Tibial nerve (tissue), 4 donors: ENCODE results near the gene USP30. TPM values are rescaled to one million over a fixed set of nuclear protein-coding genes. Genes with fewer than 3 reads are reported as not detected.
A peak's percentile ranks its signal among the peaks of the same experiment; 100 is the strongest.

Experiments
- DNase-seq, 2 donors: peaks; one replicate each; pipeline ENCODE4 v3.0.0-alpha.2; 2019; ENCODE audit warnings: low spot score in 2 of 2
- H3K27ac ChIP-seq, 4 donors: fragments of 200-600 bp; sonication (generic) in 3 of 4; one replicate each; pipeline ENCODE4 v1.5.1; 2017 to 2019; ENCODE audit warnings: mild to moderate bottlenecking in 1 of 4
- H3K27me3 ChIP-seq, 2 donors: fragments of 200-600 bp; sonication (generic) in 1 of 2; one replicate each; pipeline versions ENCODE4 v1.5.1 to v1.6.0; 2017 to 2019
- H3K36me3 ChIP-seq, 3 donors: fragments of 200-600 bp; sonication (generic); one replicate each; pipeline ENCODE4 v1.5.1; 2018 to 2019
- H3K4me1 ChIP-seq, 4 donors: fragments of 200-600 bp; sonication (generic) in 3 of 4; one replicate each; pipeline ENCODE4 v1.5.1; 2017 to 2019
- H3K4me3 ChIP-seq, 4 donors: fragments of 200-600 bp; sonication (generic) in 3 of 4; one replicate each; pipeline ENCODE4 v1.5.1; 2017 to 2019; ENCODE audit warnings: mild to moderate bottlenecking in 1 of 4, moderate library complexity in 1 of 4
- H3K9me3 ChIP-seq, 4 donors: fragments of 200-600 bp; sonication (generic) in 3 of 4; one replicate each; pipeline ENCODE4 v1.5.1; 2017 to 2019
- CTCF ChIP-seq, 5 experiments: fragments of 200-600 bp in 3 of 5; fragments of 450-650 bp in 2 of 5; sonication (generic) in 3 of 5; IDR thresholded peaks; one replicate each; pipeline ENCODE4 v1.5.1; 2016 to 2019; ENCODE audit warnings: antibody characterized with exemption in 5 of 5, mild to moderate bottlenecking in 3 of 5, moderate library complexity in 2 of 5
- EP300 ChIP-seq, 2 donors: sonication (generic); formaldehyde crosslinking; IDR thresholded peaks; one replicate each; pipeline ENCODE4 v1.6.1; 2017; ENCODE audit warnings: antibody characterized with exemption in 2 of 2, mild to moderate bottlenecking in 1 of 2
- POLR2A ChIP-seq, 2 donors: fragments of 450-650 bp; IDR thresholded peaks; one replicate each; pipeline ENCODE4 v1.6.1; 2017; ENCODE audit warnings: antibody characterized with exemption in 2 of 2, mild to moderate bottlenecking in 2 of 2, moderate library complexity in 2 of 2
- WGBS, 2 donors: methylation state at CpG; one replicate each; pipeline ENCODE4 v1.1.5; 2018; 5-methylcytosine and 5-hydroxymethylcytosine counted together
- small RNA-seq: library from RNA; depleted of rRNA; stranded (forward); fragments of <200 nt; gene quantifications from one replicate; pipeline ENCODE3, GENCODE V24; 2016
- total RNA-seq, 4 donors: library from RNA; depleted of rRNA; stranded (reverse); fragments of >200 nt; gene quantifications; one replicate each; pipeline ENCODE4 v1.1.0, GENCODE V29; 2016

USP30 gene
- total RNA-seq, 4 donors from 2014 or later = 12.0 to 38.8 (median 20.8) TPM

DNA sequence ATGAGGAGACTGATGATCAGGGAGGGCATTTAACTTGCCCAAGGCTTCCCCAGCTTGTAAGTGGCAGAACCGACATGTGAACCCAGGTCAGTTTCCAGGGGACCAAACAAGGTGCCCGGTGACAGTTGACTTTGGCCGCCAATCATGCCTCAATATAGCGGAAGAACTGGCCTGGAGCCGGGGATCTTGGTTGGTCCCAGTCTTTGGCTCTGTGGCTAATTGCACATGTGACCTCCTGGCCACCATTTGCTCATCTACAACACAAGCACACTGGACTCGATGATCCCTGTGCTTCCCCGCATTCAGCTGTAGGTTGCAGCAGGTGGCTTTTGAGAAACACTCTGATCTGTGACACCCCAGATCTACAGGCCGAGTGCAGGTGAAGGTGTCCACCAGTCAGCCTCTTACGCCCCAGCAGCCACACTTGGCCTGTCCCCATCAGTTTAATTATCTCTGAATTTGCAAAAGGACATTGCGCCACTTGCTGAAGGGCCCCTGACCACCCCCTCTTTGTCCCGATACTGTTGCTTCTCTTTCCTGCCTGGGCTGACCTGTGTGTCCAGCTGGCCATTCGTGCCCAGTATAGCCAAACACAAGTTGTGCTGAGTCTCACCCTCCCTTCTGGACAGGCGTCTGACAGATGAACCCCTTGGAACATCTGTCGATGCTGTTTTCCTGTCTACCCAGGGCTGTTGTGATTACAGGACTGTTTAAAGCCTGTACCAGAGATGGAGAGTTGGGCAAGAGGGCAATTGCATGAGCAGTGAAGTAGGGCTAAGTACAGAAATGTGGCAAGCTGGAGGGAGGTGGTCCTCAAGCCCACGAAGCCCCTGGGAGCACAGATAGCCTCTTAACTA lies 78.1 kb downstream of the USP30 start:
- H3K27ac ChIP-seq = peak overlapping the region in 2 of 4 donors; percentile 26 to 68
- DNase-seq = no peak
- no peaks in the 10 kb centered on the region for H3K27me3 ChIP-seq
- 85 to 87% methylated on average over 15 of the region's 15 CpGs for WGBS, 2 donors
- peaks cover 0 to 26% (median 10%) of the 10 kb centered on the region in 4 donors for H3K4me1 ChIP-seq
- H3K36me3 ChIP-seq = no peaks in the 10 kb centered on the region
- no peak overlapping the region for H3K4me3 ChIP-seq
- TF ChIP-seq EP300 (IDR thresholded peaks at IDR 0.05) = no peak
- no peak for TF ChIP-seq POLR2A (IDR thresholded peaks at IDR 0.05)
- TF ChIP-seq CTCF (IDR thresholded peaks at IDR 0.05) = no peak
- H3K9me3 ChIP-seq = no peaks in the 10 kb centered on the region

- TF ChIP-seq POLR2A (IDR thresholded peaks at IDR 0.05) = no peak
- no peak for TF ChIP-seq CTCF (IDR thresholded peaks at IDR 0.05)
- no peak for TF ChIP-seq EP300 (IDR thresholded peaks at IDR 0.05)
- WGBS, 2 donors = 61% methylated on average over 24 of the region's 24 CpGs
- H3K27ac ChIP-seq = peak overlapping the region in 2 of 4 donors; percentile 26 to 68
Observed at GRCh38 chr12:109131154-109132050, 79.0 kb downstream of the USP30 start.

DNA sequence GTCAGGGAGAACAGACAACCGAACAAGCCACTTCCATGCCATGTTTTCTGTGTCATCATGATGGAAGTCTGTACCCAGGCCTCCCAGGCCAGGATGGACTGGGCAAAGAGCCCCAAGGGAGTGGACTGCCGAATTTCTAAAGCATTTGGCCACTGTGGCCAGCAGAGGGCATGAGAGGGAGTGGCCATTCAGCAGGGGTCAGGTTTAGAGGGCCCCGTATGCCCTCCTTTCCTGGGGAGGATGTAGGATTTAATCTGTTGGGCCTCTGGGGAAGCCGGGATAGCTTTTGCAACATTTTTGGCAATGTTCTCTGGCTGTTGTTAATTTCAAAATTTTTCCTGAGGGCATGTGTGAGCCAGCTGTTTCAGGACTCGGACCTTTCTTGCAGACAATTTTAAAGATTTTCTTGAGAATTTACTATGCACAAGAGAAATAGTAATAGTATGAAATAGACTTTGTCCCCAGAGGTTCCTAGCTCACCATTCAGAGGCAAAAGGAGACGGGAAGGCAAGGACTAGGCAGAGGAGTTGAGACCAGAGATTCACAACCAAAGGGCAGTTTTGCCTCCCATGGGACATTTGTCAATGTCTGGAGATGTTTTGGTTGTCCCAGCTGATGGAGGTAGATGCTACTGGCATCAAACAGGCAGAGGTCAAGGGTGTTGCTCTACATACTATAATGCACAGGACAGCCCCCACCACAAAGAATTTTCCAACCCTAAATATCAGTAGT lies 82.0 kb downstream of the USP30 start:
- TF ChIP-seq EP300 (IDR thresholded peaks at IDR 0.05) (peak in 1 of 2 donors; percentile 80), CTCF (IDR thresholded peaks at IDR 0.05) (peak; percentile 22 to 46 (median 37)), POLR2A (IDR thresholded peaks at IDR 0.05) (no peak)
- Histone ChIP-seq H3K27ac (peak overlapping the region in 3 of 4 donors; percentile 21 to 64 (median 37)), H3K36me3 (no peaks in the 10 kb centered on the region), H3K4me3 (no peak overlapping the region), H3K27me3 (no peaks in the 10 kb centered on the region), H3K4me1 (peaks cover 0 to 49% (median 12%) of the 10 kb centered on the region in 4 donors), H3K9me3 (peaks cover 0 to 6% (median 3%) of the 10 kb centered on the region in 4 donors)
- 39 to 40% methylated on average over 6 of the region's 6 CpGs for WGBS, 2 donors
- no peak for DNase-seq

More at GRCh38 chr12:109131154-109132050, 79.0 kb downstream of the USP30 start:
- DNase-seq = no peak
- H3K4me3 ChIP-seq = no peak overlapping the region
- H3K36me3 ChIP-seq = no peaks in the 10 kb centered on the region
- peaks cover 0 to 6% (median 3%) of the 10 kb centered on the region in 4 donors for H3K9me3 ChIP-seq
- peaks cover 0 to 27% (median 10%) of the 10 kb centered on the region in 4 donors for H3K4me1 ChIP-seq
- H3K27me3 ChIP-seq = no peaks in the 10 kb centered on the region

GRCh38 chr12:109137055-109137454 lies 84.7 kb downstream of the USP30 start:
- no peak for TF ChIP-seq POLR2A (IDR thresholded peaks at IDR 0.05)
- peak; percentile 78 to 86 for TF ChIP-seq EP300 (IDR thresholded peaks at IDR 0.05)
- Histone ChIP-seq H3K9me3 (peaks cover 0 to 6% (median 3%) of the 10 kb centered on the region in 4 donors), H3K27ac (peak overlapping the region; percentile 58 to 83 (median 69)), H3K36me3 (peaks cover 0 to 25% (median 0%) of the 10 kb centered on the region in 3 donors), H3K4me3 (no peak overlapping the region), H3K4me1 (peaks cover 0 to 42% (median 12%) of the 10 kb centered on the region in 4 donors), H3K27me3 (no peaks in the 10 kb centered on the region)
- 69 to 70% methylated on average over 2 of the region's 2 CpGs for WGBS, 2 donors
- no peak for DNase-seq

Small RNA genes within 50 kb of the gene (small RNA-seq; reads per million reads assigned to genes)
- gene AC190387.1 = not detected
- not detected for gene RNA5SP372

Other genes starting within 250 kb of the USP30 start
- gene SSH1, start 195.0 kb upstream of the USP30 start, total RNA-seq = 10 to 100 TPM; 23.6 to 66.9 (median 28.0) TPM
- gene DAO, start 172.5 kb upstream of the USP30 start, total RNA-seq = not detected
- gene SVOP, start 31.5 kb upstream of the USP30 start, total RNA-seq = not detected
- 10 to 100 TPM in 3 of 4 donors, 1 to 10 TPM in 1; 9.2 to 41.4 (median 17.5) TPM for gene ALKBH2, start 40.9 kb downstream of the USP30 start, total RNA-seq
- 10 to 100 TPM; 17.4 to 26.9 (median 21.3) TPM for gene UNG, start 45.0 kb downstream of the USP30 start, total RNA-seq
- 100 to 1,000 TPM; 402 to 560 (median 525) TPM for gene ACACB, start 64.0 kb downstream of the USP30 start, total RNA-seq